Endodermal cell (in vitro differentiated cells): ENCODE data around the gene ACBD4. TPM values are rescaled to one million over a fixed set of nuclear protein-coding genes. Genes with fewer than 3 reads are reported as not detected.
A peak's percentile ranks its signal among the peaks of the same experiment; 100 is the strongest.

Experiments
- DNase-seq: peaks from one replicate; pipeline ENCODE4 v3.0.0-alpha.2; 2017
- H3K27ac ChIP-seq: 2 replicates; pipeline ENCODE4 v1.5.1; 2013; ENCODE audit warnings: mild to moderate bottlenecking, low read depth, low read length, moderate library complexity
- H3K27me3 ChIP-seq: 2 replicates; pipeline ENCODE4 v1.6.1; 2013; ENCODE audit warnings: mild to moderate bottlenecking, low read length, moderate library complexity; ENCODE audit not compliant: insufficient read depth, control insufficient read depth, poor library complexity, severe bottlenecking
- H3K36me3 ChIP-seq: 2 replicates; pipeline ENCODE4 v1.7.0; 2013; ENCODE audit warnings: mild to moderate bottlenecking, low read length, moderate library complexity; ENCODE audit not compliant: control insufficient read depth, insufficient read depth
- H3K4me1 ChIP-seq: one replicate; pipeline ENCODE4 v1.7.0; 2013; ENCODE audit warnings: low read length; ENCODE audit not compliant: control insufficient read depth, insufficient read depth
- H3K4me3 ChIP-seq: 2 replicates; pipeline ENCODE4 v1.5.1; 2013; ENCODE audit warnings: mild to moderate bottlenecking, low read length, moderate library complexity
- H3K9ac ChIP-seq: 2 replicates; pipeline ENCODE4 v1.6.1; 2013; ENCODE audit warnings: mild to moderate bottlenecking, low read length, moderate library complexity; ENCODE audit not compliant: poor library complexity, severe bottlenecking; ENCODE audit errors: extremely low read depth
- H3K9me3 ChIP-seq: 2 replicates; pipeline ENCODE4 v1.6.1; 2013; ENCODE audit warnings: mild to moderate bottlenecking, low read length, moderate library complexity; ENCODE audit not compliant: control insufficient read depth
- H3K27ac Mint-ChIP-seq: 2 replicates; pipeline ENCODE4 v1.8.0; 2020; ENCODE audit warnings: mixed read lengths
- H3K27me3 Mint-ChIP-seq: 2 replicates; pipeline ENCODE4 v1.8.0; 2021; ENCODE audit warnings: mild to moderate bottlenecking, mixed read lengths; ENCODE audit not compliant: insufficient read depth
- H3K36me3 Mint-ChIP-seq: 2 replicates; pipeline ENCODE4 v1.8.0; 2020; ENCODE audit warnings: low read depth, mixed read lengths
- H3K4me1 Mint-ChIP-seq: 2 replicates; pipeline ENCODE4 v1.8.0; 2020; ENCODE audit warnings: mixed read lengths
- H3K4me3 Mint-ChIP-seq: 2 replicates; pipeline ENCODE4 v1.8.0; 2020; ENCODE audit warnings: mild to moderate bottlenecking, moderate library complexity, mixed read lengths
- H3K9me3 Mint-ChIP-seq: 2 replicates; pipeline ENCODE4 v1.8.0; 2020; ENCODE audit warnings: mild to moderate bottlenecking, mixed read lengths
- CTCF ChIP-seq: fragments of 200-600 bp; sonication (generic); conservative IDR thresholded peaks from 2 replicates; pipeline ENCODE4 v1.5.0; 2021; ENCODE audit warnings: antibody characterized with exemption, mild to moderate bottlenecking
- WGBS, 2 experiments: methylation state at CpG; one replicate each; pipeline versions ENCODE4 v1.1.5 to v1.1.7; 2013; ENCODE audit warnings: missing lambda C conversion rate in 2 of 2, mixed read lengths in 1 of 2; ENCODE audit not compliant: insufficient coverage in 1 of 2, insufficient read length in 1 of 2; 5-methylcytosine and 5-hydroxymethylcytosine counted together
- total RNA-seq, 2 donors: library from RNA; stranded (reverse); fragmentation: NEBNext Ultra II Directional in 1 of 2; extraction: Animal tissue kit (Norgen Biotek cat#: 25700) in 1 of 2; gene quantifications; 2 replicates in 1 of 2; 3 replicates in 1 of 2; pipeline ENCODE4 v1.2.1, GENCODE V29; 2021

Gene ACBD4
- total RNA-seq, 2 donors from 2014 or later = 17.4 to 19.5 TPM

- DNase-seq = no peak
- peaks cover 21% of the 10 kb centered on the region for H3K4me1 Mint-ChIP-seq
- TF ChIP-seq CTCF = no peak
- H3K9me3 Mint-ChIP-seq = no peaks in the 10 kb centered on the region
- Histone ChIP-seq H3K9me3 (no peaks in the 10 kb centered on the region), H3K27ac (no peak within 1 kb of the TSS), H3K36me3 (no peaks in the 10 kb centered on the region), H3K27me3 (no peaks in the 10 kb centered on the region), H3K4me3 (peak within 1 kb of the TSS; percentile 86), H3K9ac (peak within 1 kb of the TSS; percentile 62), H3K4me1 (peaks cover 9% of the 10 kb centered on the region)
- peak within 1 kb of the TSS; percentile 92 for H3K27ac Mint-ChIP-seq
- no peaks in the 10 kb centered on the region for H3K27me3 Mint-ChIP-seq
- peak within 1 kb of the TSS; percentile 67 for H3K4me3 Mint-ChIP-seq
- 0% methylated on average over 21 of the region's 36 CpGs; no CpG with 5 or more reads in 1 of the 2 experiments for WGBS, 2 experiments
- H3K36me3 Mint-ChIP-seq = no peaks in the 10 kb centered on the region
Measured at GRCh38 chr17:45132320-45132571, 3.2 kb upstream of the ACBD4 start, which contains the start of gene PLCD3. Gene PLCD3, minus strand, starts transcription at chr17:45132515. Its CDS starts 105 bp downstream, at chr17:45132410.

- peak; percentile 98 for DNase-seq
- H3K4me1 ChIP-seq = peaks cover 6% of the 10 kb centered on the region
- H3K9me3 ChIP-seq = no peaks in the 10 kb centered on the region
- no peaks in the 10 kb centered on the region for H3K9me3 Mint-ChIP-seq
- H3K27me3 ChIP-seq = no peaks in the 10 kb centered on the region
- H3K36me3 ChIP-seq = no peaks in the 10 kb centered on the region
- no peaks in the 10 kb centered on the region for H3K36me3 Mint-ChIP-seq
- H3K4me3 ChIP-seq = peak overlapping the region; percentile 86
- peaks cover 16% of the 10 kb centered on the region for H3K4me1 Mint-ChIP-seq
- peak overlapping the region; percentile 62 for H3K9ac ChIP-seq
- H3K27ac ChIP-seq = no peak overlapping the region
- H3K27me3 Mint-ChIP-seq = no peaks in the 10 kb centered on the region
- peak; percentile 83 for TF ChIP-seq CTCF
- H3K27ac Mint-ChIP-seq = peak overlapping the region; percentile 92
- 5 to 16% methylated on average over 23 to 70 of the region's 71 CpGs for WGBS, 2 experiments
- peak overlapping the region; percentile 67 for H3K4me3 Mint-ChIP-seq
Measured at GRCh38 chr17:45132572-45133463, 2.7 kb upstream of the ACBD4 start.

GRCh38 chr17:45135978-45136791, 698 bp downstream of the ACBD4 start:
- H3K27ac Mint-ChIP-seq = peak overlapping the region; percentile 17
- peak overlapping the region; percentile 62 for H3K4me3 Mint-ChIP-seq
- Histone ChIP-seq H3K9me3 (no peaks in the 10 kb centered on the region), H3K36me3 (no peaks in the 10 kb centered on the region), H3K9ac (peak overlapping the region; percentile 6), H3K27me3 (no peaks in the 10 kb centered on the region), H3K4me3 (peak overlapping the region; percentile 78), H3K27ac (no peak overlapping the region), H3K4me1 (peaks cover 9% of the 10 kb centered on the region)
- H3K27me3 Mint-ChIP-seq = no peaks in the 10 kb centered on the region
- no peak for TF ChIP-seq CTCF
- no peak for DNase-seq
- H3K36me3 Mint-ChIP-seq = peaks cover 7% of the 10 kb centered on the region
- H3K9me3 Mint-ChIP-seq = no peaks in the 10 kb centered on the region
- peaks cover 14% of the 10 kb centered on the region for H3K4me1 Mint-ChIP-seq
- WGBS, 2 experiments = 88% methylated on average over 18 to 21 of the region's 21 CpGs
